ENCODE data around the gene TNFRSF14. TPM values are rescaled to one million over a fixed set of nuclear protein-coding genes. Genes with fewer than 3 reads are reported as not detected.

The TNFRSF14 gene
- total RNA-seq, 6 experiments from 2014 or later = 7.4 to 14.2 (median 11.5) TPM

GRCh38 chr1:2509589-2509988 lies 46.6 kb upstream of the TNFRSF14 start:
- no peaks in the 10 kb centered on the region for H3K9me3 Mint-ChIP-seq
- H3K4me1 Mint-ChIP-seq (ENCODE audit: low read depth) = no peaks in the 10 kb centered on the region
- H3K4me3 Mint-ChIP-seq = no peak overlapping the region
- no peak overlapping the region for H3K27ac Mint-ChIP-seq
- peaks cover 4% of the 10 kb centered on the region for H3K27me3 Mint-ChIP-seq (ENCODE audit: insufficient read depth)
- TF ChIP-seq CTCF (IDR thresholded peaks at IDR 0.05) = no peak
- H3K36me3 Mint-ChIP-seq (ENCODE audit: low read depth) = peaks cover 5% of the 10 kb centered on the region; the same call in 1 of the 2 replicates
- DNase-seq = no peak

GRCh38 chr1:2510366-2511155 lies 45.6 kb upstream of the TNFRSF14 start:
- Mint-ChIP-seq H3K4me3 (no peak overlapping the region), H3K27me3 (ENCODE audit: insufficient read depth) (peaks cover 2% of the 10 kb centered on the region; the same call in 1 of the 2 replicates), H3K36me3 (ENCODE audit: low read depth) (peaks cover 5% of the 10 kb centered on the region; the same call in 1 of the 2 replicates), H3K27ac (no peak overlapping the region), H3K4me1 (ENCODE audit: low read depth) (no peaks in the 10 kb centered on the region), H3K9me3 (no peaks in the 10 kb centered on the region)
- no peak for TF ChIP-seq CTCF (IDR thresholded peaks at IDR 0.05)
- no peak for DNase-seq

GRCh38 chr1:2512862-2513421 lies 43.2 kb upstream of the TNFRSF14 start:
- no peak overlapping the region for H3K27ac Mint-ChIP-seq
- H3K9me3 Mint-ChIP-seq = no peaks in the 10 kb centered on the region
- H3K4me1 Mint-ChIP-seq (ENCODE audit: low read depth) = no peaks in the 10 kb centered on the region
- TF ChIP-seq CTCF (IDR thresholded peaks at IDR 0.05) = no peak
- no peak overlapping the region for H3K4me3 Mint-ChIP-seq
- peaks cover 2% of the 10 kb centered on the region; the same call in 1 of the 2 replicates for H3K27me3 Mint-ChIP-seq (ENCODE audit: insufficient read depth)
- no peak for DNase-seq
- peaks cover 5% of the 10 kb centered on the region; the same call in 1 of the 2 replicates for H3K36me3 Mint-ChIP-seq (ENCODE audit: low read depth)

- Mint-ChIP-seq H3K27ac (no peak overlapping the region), H3K36me3 (ENCODE audit: low read depth) (no peaks in the 10 kb centered on the region), H3K4me1 (ENCODE audit: low read depth) (no peaks in the 10 kb centered on the region), H3K4me3 (no peak overlapping the region), H3K9me3 (no peaks in the 10 kb centered on the region), H3K27me3 (ENCODE audit: insufficient read depth) (no peaks in the 10 kb centered on the region; the same call in 1 of the 2 replicates)
- TF ChIP-seq CTCF (IDR thresholded peaks at IDR 0.05) = no peak
- DNase-seq = no peak
These were observed 42.1 kb upstream of the TNFRSF14 start for GRCh38 chr1:2513939-2514652.

- Mint-ChIP-seq H3K27me3 (ENCODE audit: insufficient read depth) (no peaks in the 10 kb centered on the region; the same call in 1 of the 2 replicates), H3K4me1 (ENCODE audit: low read depth) (no peaks in the 10 kb centered on the region), H3K36me3 (ENCODE audit: low read depth) (no peaks in the 10 kb centered on the region), H3K9me3 (no peaks in the 10 kb centered on the region), H3K4me3 (no peak overlapping the region), H3K27ac (no peak overlapping the region)
- DNase-seq = no peak
- TF ChIP-seq CTCF (IDR thresholded peaks at IDR 0.05) = peak; percentile 58
These were observed 41.1 kb upstream of the TNFRSF14 start for GRCh38 chr1:2514863-2515762.
